Mammary epithelial cell (primary cell): ENCODE measurements around the gene CYLD.

Experiments used
- EZH2 ChIP-seq: IDR thresholded peaks from 2 replicates; pipeline ENCODE4 v1.6.1; 2012; ENCODE audit warnings: low read length, inconsistent platforms, borderline replicate concordance
- TF ChIP-seq, protein P1 (sequence below), 2 donors: IDR thresholded peaks in 1 of 2; conservative IDR thresholded peaks in 1 of 2; 2 replicates each; pipeline ENCODE4 v1.5.1; 2011 to 2012; ENCODE audit warnings: inconsistent platforms in 2 of 2, low read length in 2 of 2, mild to moderate bottlenecking in 2 of 2, control low read depth in 1 of 2, low read depth in 1 of 2; ENCODE audit not compliant: insufficient read depth in 1 of 2; ENCODE audit errors: extremely low read depth in 1 of 2

DNA sequence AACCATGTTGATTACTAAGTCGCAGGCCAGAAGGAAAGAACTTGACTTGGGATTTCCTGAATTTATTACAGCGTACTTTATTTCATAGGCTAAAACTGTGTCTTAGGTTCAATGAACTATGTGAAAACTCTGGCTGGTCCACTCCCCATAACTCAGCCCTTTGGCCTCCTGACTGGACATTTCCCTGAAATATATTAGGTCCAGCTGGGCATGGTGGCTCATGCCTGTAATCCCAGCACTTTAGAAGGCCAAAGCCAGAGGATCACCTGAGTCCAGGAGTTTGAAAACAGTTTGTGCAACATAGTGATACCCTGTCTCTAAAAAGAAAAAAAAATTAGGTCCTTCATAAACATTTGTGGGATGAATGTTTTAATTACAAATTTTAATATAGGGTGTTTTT, 97.0 kb downstream of the CYLD start:
- TF ChIP-seq, protein P1, sequence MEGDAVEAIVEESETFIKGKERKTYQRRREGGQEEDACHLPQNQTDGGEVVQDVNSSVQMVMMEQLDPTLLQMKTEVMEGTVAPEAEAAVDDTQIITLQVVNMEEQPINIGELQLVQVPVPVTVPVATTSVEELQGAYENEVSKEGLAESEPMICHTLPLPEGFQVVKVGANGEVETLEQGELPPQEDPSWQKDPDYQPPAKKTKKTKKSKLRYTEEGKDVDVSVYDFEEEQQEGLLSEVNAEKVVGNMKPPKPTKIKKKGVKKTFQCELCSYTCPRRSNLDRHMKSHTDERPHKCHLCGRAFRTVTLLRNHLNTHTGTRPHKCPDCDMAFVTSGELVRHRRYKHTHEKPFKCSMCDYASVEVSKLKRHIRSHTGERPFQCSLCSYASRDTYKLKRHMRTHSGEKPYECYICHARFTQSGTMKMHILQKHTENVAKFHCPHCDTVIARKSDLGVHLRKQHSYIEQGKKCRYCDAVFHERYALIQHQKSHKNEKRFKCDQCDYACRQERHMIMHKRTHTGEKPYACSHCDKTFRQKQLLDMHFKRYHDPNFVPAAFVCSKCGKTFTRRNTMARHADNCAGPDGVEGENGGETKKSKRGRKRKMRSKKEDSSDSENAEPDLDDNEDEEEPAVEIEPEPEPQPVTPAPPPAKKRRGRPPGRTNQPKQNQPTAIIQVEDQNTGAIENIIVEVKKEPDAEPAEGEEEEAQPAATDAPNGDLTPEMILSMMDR (conservative IDR thresholded peaks at IDR 0.05 in 1 of 2, IDR thresholded peaks at IDR 0.05 in 1 of 2; ENCODE audit: extremely low read depth in 1 of 2, insufficient read depth in 1 of 2, low read depth in 1 of 2, low read length in 2 of 2) = no peak
- no peak for TF ChIP-seq EZH2
